ENCODE results near the gene FABP1. TPM values are rescaled to one million over a fixed set of nuclear protein-coding genes. Genes with fewer than 3 reads are reported as not detected.

The FABP1 gene
- total RNA-seq, 1 donor from 2014 or later = not detected

DNA sequence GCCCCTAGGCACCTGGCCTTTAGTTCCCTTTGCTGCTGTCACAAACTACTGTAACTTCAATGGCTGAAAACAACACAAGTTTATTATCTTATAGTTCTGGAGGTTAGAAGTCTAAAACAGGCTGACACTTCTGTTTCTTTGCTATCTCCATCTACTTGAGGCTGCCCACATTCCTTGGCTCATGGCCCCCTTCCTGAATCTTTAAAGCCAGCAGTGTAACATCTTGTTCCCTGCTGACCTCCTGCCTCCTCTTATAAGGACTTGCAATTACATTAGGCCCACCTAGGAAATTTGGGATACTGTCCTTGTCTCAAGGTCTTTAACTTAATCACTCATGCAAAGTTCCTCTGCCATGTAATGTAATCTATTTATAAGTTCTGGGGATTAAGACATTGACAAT is 53.7 kb downstream of the FABP1 start:
- Mint-ChIP-seq H3K36me3 (ENCODE audit: low read depth) (no peaks in the 10 kb centered on the region), H3K4me3 (no peak overlapping the region), H3K9me3 (peaks cover 6% of the 10 kb centered on the region), H3K4me1 (no peaks in the 10 kb centered on the region), H3K27ac (ENCODE audit: unreplicated experiment) (no peak overlapping the region), H3K27me3 (ENCODE audit: low read depth) (no peaks in the 10 kb centered on the region)
- TF ChIP-seq, protein P1, sequence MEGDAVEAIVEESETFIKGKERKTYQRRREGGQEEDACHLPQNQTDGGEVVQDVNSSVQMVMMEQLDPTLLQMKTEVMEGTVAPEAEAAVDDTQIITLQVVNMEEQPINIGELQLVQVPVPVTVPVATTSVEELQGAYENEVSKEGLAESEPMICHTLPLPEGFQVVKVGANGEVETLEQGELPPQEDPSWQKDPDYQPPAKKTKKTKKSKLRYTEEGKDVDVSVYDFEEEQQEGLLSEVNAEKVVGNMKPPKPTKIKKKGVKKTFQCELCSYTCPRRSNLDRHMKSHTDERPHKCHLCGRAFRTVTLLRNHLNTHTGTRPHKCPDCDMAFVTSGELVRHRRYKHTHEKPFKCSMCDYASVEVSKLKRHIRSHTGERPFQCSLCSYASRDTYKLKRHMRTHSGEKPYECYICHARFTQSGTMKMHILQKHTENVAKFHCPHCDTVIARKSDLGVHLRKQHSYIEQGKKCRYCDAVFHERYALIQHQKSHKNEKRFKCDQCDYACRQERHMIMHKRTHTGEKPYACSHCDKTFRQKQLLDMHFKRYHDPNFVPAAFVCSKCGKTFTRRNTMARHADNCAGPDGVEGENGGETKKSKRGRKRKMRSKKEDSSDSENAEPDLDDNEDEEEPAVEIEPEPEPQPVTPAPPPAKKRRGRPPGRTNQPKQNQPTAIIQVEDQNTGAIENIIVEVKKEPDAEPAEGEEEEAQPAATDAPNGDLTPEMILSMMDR (conservative IDR thresholded peaks at IDR 0.05) = no peak
- DNase-seq (ENCODE audit: low read depth, low spot score) = no peak

Small RNA genes within 50 kb of the gene (microRNA-seq; reads per million reads assigned to microRNA genes)
- not detected for gene MIR4780

Other genes with a start within 250 kb of the FABP1 start
- 24.6 and 25.1 TPM in 2 replicates for gene RNU2-63P, start 111.5 kb downstream of the FABP1 start, total RNA-seq
- 15.5 and 16.5 TPM in 2 replicates for gene KRCC1, start 72.3 kb downstream of the FABP1 start, total RNA-seq
- gene SMYD1, start 60.2 kb downstream of the FABP1 start, total RNA-seq = not detected in 2 replicates
- gene THNSL2, start 42.3 kb upstream of the FABP1 start, total RNA-seq = 2.8 and 4.5 TPM in 2 replicates